Fibroblast of villous mesenchyme (primary cell): ENCODE data around the gene FEZ2. TPM values are rescaled to one million over a fixed set of nuclear protein-coding genes. Genes with fewer than 3 reads are reported as not detected.

Experiments
- DNase-seq: peaks from one replicate; pipeline ENCODE4 v3.0.0-alpha.2; 2010; ENCODE audit warnings: low read depth
- H3K4me3 ChIP-seq: 2 replicates; pipeline ENCODE4 v1.5.1; 2011; ENCODE audit warnings: low read depth, mild to moderate bottlenecking, low read length
- CTCF ChIP-seq: IDR thresholded peaks from 2 replicates; pipeline ENCODE4 v1.5.1; 2012; ENCODE audit warnings: low read depth, mild to moderate bottlenecking, low read length; ENCODE audit not compliant: insufficient read depth
- total RNA-seq: library from RNA; depleted of rRNA; stranded (reverse); fragments of >200 nt; gene quantifications from 2 replicates; pipeline ENCODE4 v1.2.3, GENCODE V29; 2012

The FEZ2 gene
- total RNA-seq, 1 donor: 56.6 TPM

DNA sequence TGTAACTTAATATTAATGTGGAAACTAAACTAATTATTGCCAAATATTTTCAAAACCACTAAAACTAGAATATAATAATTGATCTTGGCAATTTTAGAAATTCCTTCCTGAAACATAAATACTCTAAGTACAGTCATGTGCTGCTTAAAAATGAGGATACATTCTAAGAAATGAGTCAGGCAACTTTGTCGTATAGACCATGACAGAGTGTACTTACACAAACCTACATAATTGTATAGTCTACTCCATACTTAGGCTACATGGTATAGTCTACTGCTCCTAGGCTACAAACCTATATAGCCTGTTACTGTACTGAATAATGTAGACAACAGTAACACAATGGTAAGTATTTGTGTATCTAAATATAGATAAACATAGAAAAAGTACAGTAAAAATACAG lies 27.6 kb downstream of the FEZ2 start:
- no peak overlapping the region for H3K4me3 ChIP-seq
- DNase-seq: no peak
- TF ChIP-seq CTCF: no peak

DNA sequence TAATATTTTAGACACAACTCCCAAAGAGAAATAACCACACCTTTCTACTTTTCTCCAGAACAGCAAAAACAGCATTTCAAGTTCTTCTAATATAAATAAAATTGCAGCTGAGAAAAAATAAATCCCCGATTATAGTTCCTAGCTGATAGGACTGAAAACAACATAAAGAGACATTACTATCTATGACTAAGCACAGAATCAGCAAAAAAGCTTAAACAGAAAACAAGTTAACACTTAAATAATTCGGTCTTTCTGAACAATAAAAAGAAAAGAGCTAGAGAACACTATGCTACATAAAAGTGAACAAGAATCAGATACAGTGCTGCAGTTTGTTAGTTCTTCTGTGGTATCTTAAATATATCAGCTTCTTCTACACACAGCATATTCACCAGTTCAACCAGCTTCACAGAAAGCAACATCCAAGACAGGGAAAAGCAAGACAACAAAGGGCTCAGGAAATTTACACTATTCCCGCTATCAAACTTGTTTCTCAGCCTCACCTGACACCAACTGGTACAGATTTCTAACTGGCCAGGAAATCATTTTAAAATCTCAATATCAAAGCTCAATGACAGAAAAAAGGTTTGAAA lies 28.6 kb downstream of the FEZ2 start:
- peak; percentile 36 for DNase-seq
- TF ChIP-seq CTCF: no peak
- no peak overlapping the region for H3K4me3 ChIP-seq

DNA sequence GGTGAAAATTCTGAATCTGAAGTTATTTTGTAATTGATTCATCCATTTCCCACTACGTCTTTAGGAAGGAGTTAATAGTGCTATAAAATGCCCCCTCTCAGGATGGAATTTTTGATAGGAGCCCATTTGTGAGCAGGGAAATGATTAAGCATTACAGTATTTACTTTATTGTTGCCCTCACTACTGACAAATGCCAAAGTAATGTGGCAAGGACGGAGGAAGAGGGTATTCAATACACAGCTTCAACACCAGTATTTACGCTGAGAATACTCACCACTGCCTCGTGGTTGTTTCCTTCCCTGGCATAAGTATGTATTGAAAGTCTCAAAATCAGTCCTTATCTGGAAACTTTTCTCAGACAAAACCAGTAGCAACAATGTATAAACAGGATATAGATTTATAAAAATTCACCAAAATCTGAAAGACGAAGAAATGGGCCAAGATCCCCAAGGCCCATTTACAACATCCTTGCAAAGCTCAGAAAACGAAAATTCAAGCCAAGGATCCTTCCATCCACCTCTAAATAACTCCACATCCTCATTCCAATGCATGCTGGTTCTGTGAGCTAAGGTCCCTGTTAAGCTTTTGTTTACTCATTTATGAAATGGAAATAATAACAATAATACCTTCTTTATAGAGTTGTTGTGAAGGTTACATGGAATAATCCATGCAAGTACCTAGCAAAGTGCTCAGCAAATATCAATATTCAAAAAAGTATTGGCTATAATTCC lies 29.3 kb downstream of the FEZ2 start:
- DNase-seq: peak; percentile 34
- no peak for TF ChIP-seq CTCF
- no peak overlapping the region for H3K4me3 ChIP-seq

GRCh38 chr2:36567711-36568408 lies 30.1 kb downstream of the FEZ2 start:
- H3K4me3 ChIP-seq: no peak overlapping the region
- DNase-seq: peak; percentile 20
- no peak for TF ChIP-seq CTCF

DNA sequence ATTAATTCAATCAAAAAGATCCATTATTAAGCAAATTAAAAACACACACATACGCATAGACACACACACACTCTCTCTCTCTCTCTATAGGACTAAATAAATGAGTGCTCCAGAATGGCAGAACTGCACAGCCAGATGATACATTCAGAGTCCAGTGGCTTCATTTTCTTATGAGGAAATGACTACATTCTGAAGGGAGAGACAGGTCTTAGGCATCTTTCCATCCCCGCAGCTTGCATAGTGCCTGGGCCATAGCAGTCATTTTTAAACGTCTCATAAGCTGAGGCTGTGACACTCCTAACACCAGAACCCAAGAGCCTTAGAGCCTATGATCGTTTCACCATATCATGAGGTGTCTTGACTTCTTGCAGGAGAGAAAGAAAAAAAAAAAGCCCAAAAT lies 31.1 kb downstream of the FEZ2 start:
- DNase-seq: no peak
- H3K4me3 ChIP-seq: no peak overlapping the region
- TF ChIP-seq CTCF: no peak

DNA sequence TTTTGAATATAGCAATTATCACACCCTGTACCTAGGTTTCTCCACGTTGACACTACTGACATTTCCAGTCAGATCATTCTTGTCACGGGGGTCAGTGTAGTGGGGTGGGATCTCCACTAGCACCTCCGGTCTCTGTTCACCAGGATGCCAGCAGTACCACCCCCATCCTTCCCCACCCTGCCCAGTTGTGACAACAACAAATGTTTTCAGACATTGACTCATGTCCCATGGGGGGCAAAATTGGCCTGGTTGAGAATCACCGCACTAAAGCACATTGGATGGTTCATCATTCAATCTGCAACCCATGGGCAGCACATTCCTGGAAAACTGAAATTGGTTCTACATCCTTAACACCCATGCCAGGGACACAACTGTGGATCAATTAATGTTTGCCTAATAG lies 32.3 kb downstream of the FEZ2 start:
- no peak overlapping the region for H3K4me3 ChIP-seq
- no peak for DNase-seq
- no peak for TF ChIP-seq CTCF
